ENCODE measurements around the gene CHI3L2.

CHI3L2 gene

DNA sequence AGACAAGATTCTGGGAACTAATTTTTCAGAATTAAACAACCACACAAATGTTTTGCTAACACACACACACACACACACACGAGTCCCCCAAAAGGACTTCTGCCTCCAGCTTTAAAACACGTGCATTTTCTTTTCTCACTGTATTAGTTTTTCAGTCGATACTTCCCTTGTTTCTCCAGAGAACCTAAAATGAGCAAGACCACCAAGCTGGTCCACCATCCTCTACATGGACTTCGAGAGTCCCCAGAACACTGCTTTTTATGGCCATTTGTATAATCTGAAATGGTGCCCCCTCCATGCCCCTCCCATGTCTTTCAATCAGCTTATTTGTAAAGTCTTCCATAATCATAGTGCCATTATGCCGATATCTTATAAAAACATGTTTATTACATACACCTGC lies 10.8 kb upstream of the CHI3L2 start:
- no peak for TF ChIP-seq CTCF (conservative IDR thresholded peaks at IDR 0.05; ENCODE audit: low read depth, low read length)
- no peak overlapping the region for H3K4me3 ChIP-seq (ENCODE audit: low read length)
- DNase-seq (ENCODE audit: low read depth), result no peak

- no peak for TF ChIP-seq CTCF (conservative IDR thresholded peaks at IDR 0.05; ENCODE audit: low read depth, low read length)
- H3K4me3 ChIP-seq (ENCODE audit: low read length), result no peak overlapping the region
- DNase-seq (ENCODE audit: low read depth), result no peak
These were observed 10.2 kb upstream of the CHI3L2 start for GRCh38 chr1:111217183-111217910.

DNA sequence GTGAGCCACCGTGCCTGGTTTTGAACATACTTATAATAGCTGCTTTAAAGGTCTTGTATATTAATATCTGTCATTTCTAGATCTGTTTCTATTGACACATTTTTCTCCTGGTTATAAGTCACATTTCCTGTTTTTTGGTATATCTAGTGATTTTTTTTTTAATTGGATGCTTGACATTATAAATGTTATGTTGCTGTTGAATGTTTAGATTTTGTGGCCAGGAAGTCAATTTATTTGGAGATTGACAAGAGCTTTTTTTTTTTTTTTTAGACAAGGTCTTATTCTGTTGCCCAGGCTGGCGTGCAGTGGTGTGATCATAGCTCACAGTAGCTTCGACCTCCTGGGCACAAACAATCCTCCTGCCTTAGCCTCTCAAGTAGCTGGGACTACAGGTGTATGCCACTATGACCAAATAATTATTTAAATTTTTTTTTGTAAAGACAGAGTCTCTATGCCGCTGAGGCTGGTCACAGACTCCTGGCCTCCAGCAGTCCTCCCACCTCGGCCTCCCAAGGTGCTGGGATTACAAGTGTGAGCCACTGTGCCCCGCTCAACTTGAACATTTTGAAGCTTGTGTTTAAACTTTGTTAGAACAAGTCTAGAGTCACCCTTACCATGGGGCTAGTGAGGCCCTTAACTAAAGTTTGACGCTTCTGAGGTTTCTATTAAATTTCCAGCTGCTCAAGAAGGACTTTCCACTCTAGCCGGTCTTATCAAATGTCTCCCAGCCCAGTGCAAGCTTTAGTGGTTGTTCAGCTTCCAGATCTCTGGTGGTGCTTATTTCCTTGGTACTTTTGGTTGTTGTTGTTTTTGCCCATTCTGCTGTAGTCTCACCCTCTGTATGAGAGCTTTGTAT lies 8.6 kb upstream of the CHI3L2 start:
- no peak for DNase-seq (ENCODE audit: low read depth)
- no peak overlapping the region for H3K4me3 ChIP-seq (ENCODE audit: low read length)
- TF ChIP-seq CTCF (conservative IDR thresholded peaks at IDR 0.05; ENCODE audit: low read depth, low read length), result no peak

GRCh38 chr1:111219557-111220286 lies 7.8 kb upstream of the CHI3L2 start:
- TF ChIP-seq CTCF (conservative IDR thresholded peaks at IDR 0.05; ENCODE audit: low read depth, low read length), result no peak
- DNase-seq (ENCODE audit: low read depth), result no peak
- H3K4me3 ChIP-seq (ENCODE audit: low read length), result no peak overlapping the region

DNA sequence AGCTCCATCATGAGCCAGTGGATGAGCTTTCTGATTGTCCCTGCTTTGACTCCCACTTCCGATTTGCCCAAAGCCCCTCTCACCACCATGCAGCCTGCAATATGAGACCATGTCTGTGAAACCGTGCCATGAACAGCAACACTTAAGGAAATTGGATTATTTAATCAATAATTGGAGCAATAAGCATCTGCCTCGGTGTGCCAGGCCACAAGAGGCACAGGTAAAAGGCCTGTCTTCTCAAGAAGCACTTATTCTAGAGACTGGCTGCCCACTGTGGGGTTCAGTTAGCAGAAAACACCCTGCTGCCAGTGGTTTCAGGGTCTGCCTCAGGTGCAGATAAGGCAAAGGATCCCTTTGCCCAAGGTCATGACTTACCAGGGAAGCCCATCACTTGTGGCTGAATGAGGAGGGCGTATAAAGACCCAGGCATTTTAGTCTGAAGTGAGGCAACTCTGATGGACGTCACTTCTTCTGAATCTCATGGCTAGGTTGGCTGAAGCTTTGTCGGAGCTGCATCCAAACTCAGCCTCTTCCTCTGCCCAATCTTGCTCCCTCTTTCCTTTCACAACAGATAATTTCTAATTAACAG lies 7.1 kb upstream of the CHI3L2 start:
- no peak overlapping the region for H3K4me3 ChIP-seq (ENCODE audit: low read length)
- TF ChIP-seq CTCF (conservative IDR thresholded peaks at IDR 0.05; ENCODE audit: low read depth, low read length), result no peak
- no peak for DNase-seq (ENCODE audit: low read depth)

DNA sequence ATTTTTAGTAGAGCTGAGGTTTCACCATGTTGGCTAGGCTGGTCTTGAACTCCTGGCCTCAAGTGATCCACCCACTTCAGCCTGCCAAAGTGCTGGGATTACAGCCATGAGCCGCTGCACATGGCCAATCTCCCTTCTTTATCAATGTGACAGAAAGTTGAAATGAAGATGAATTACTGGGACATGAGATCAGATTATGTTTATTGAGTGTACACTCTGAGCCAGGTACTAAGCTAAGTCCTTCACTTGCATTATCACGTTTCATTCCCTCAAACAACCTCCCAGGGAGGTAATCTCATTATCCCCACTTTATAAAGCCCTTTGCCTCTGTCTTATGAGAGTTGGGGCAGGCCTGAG lies 6.3 kb upstream of the CHI3L2 start:
- DNase-seq (ENCODE audit: low read depth), result no peak
- H3K4me3 ChIP-seq (ENCODE audit: low read length), result no peak overlapping the region
- no peak for TF ChIP-seq CTCF (conservative IDR thresholded peaks at IDR 0.05; ENCODE audit: low read depth, low read length)

Data from retinal pigment epithelial cell (primary cell).